Colonic mucosa (tissue), 4 donors: ENCODE measurements around the gene GSTM3. TPM values are rescaled to one million over a fixed set of nuclear protein-coding genes. Genes with fewer than 3 reads are reported as not detected.
"Not testable (repeated sequence)": the region's sequence is repeated elsewhere in the genome, so short reads cannot be mapped to it uniquely, and the experiment has no call there.

Experiments used
- DNase-seq: peaks from one replicate; pipeline ENCODE4 v3.0.0-alpha.2; 2020
- H3K27ac ChIP-seq: fragments of 200-600 bp; one replicate; pipeline ENCODE4 v1.8.0; 2021
- H3K27me3 ChIP-seq: fragments of 200-600 bp; one replicate; pipeline ENCODE4 v1.8.0; 2021
- H3K36me3 ChIP-seq: fragments of 200-600 bp; one replicate; pipeline ENCODE4 v1.8.0; 2021
- H3K4me1 ChIP-seq: fragments of 200-600 bp; one replicate; pipeline ENCODE4 v1.8.0; 2021; ENCODE audit warnings: mild to moderate bottlenecking
- H3K4me3 ChIP-seq: fragments of 200-600 bp; one replicate; pipeline ENCODE4 v1.8.0; 2021
- H3K9ac ChIP-seq, 2 donors: one replicate each; pipeline ENCODE4 v1.7.0; 2013; ENCODE audit warnings: control low read depth in 2 of 2, low read depth in 2 of 2, low read length in 2 of 2
- H3K9me3 ChIP-seq: fragments of 200-600 bp; one replicate; pipeline ENCODE4 v1.8.0; 2021
- CTCF ChIP-seq: fragments of 200-600 bp; IDR thresholded peaks from one replicate; pipeline ENCODE4 v1.8.0; 2022; ENCODE audit warnings: antibody characterized with exemption, mild to moderate bottlenecking
- intact Hi-C: fragments of 100-400 bp; cut with DNase I; formaldehyde crosslinking; loops from one replicate; pipeline ENCODE4 v1.14.1; 2022
- total RNA-seq, 2 donors: library from RNA; stranded (reverse); fragmentation: NEBNext Ultra II Directional in 1 of 2; extraction: Animal tissue kit (Norgen Biotek cat#: 25700) in 1 of 2; gene quantifications; one replicate each; pipeline ENCODE4 v1.2.1, GENCODE V29; 2021
- donor health status: healthy.
- donor health status: DM: no; HTN: no; CAD: no.
- donor health status: DM: no; HTN: no; CAD: no.

The GSTM3 gene
- total RNA-seq, 2 donors from 2014 or later = 4.9 to 24.6 TPM

DNA sequence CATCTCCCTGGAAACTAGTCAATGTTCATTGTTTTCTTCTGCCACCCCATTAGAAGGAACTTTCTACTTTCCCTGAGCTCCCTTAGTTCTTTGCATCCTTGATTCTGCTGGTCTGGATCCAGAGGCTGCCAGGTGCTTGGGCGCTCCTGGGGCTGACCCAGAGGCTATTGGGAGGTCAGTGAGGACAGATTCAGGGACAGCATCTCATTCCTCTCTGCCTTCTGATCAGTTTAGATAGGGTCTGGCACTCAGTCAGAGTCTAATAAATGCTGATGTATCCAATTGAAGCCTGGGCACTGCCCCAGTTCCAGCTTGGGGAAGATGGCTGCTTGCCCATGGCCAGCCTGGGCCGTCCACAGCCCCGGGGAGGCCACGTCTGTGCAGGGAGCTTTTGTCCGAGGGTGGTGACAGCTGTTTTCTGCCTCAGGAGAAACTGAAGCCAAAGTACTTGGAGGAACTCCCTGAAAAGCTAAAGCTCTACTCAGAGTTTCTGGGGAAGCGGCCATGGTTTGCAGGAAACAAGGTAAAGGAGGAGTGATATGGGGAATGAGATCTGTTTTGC is 50.9 kb downstream of the GSTM3 start:
- Histone ChIP-seq H3K9me3 (no peaks in the 10 kb centered on the region), H3K36me3 (no peaks in the 10 kb centered on the region), H3K27me3 (no peaks in the 10 kb centered on the region), H3K9ac (no peak overlapping the region), H3K27ac (no peak overlapping the region), H3K4me1 (no peaks in the 10 kb centered on the region), H3K4me3 (no peak overlapping the region)
- DNase-seq = no peak
- no peak for TF ChIP-seq CTCF
- intact Hi-C loops = no loop called here

GRCh38 chr1:109687641-109688499 is 53.0 kb downstream of the GSTM3 start, which contains the start of gene GSTM1:
TSS of gene GSTM1 (plus strand) at chr1:109687817. CDS start at chr1:109687874, 57 bp downstream.
- peak; percentile 25 for TF ChIP-seq CTCF
- Histone ChIP-seq H3K4me1 (no peaks in the 10 kb centered on the region), H3K36me3 (no peaks in the 10 kb centered on the region), H3K4me3 (peak within 1 kb of the TSS; percentile 48), H3K27ac (peak within 1 kb of the TSS; percentile 78), H3K9me3 (no peaks in the 10 kb centered on the region), H3K9ac (peak within 1 kb of the TSS; percentile 51 to 73), H3K27me3 (no peaks in the 10 kb centered on the region)
- no peak for DNase-seq
- intact Hi-C loops = no loop called here

- H3K36me3 ChIP-seq, H3K27me3 ChIP-seq, H3K9me3 ChIP-seq, H3K4me1 ChIP-seq, DNase-seq, intact Hi-C loops: not testable (repeated sequence)
- H3K4me3 ChIP-seq = peak overlapping the region; percentile 48
- peak overlapping the region; percentile 78 for H3K27ac ChIP-seq
- H3K9ac ChIP-seq = peak overlapping the region in 1 of 2 donors; percentile 73
Observed at GRCh38 chr1:109687109-109687508, 53.7 kb downstream of the GSTM3 start.

GRCh38 chr1:109685890-109686289 is 54.9 kb downstream of the GSTM3 start:
- DNase-seq, intact Hi-C loops, H3K27ac ChIP-seq: not testable (repeated sequence)

GRCh38 chr1:109685399-109685798 is 55.4 kb downstream of the GSTM3 start:
- H3K36me3 ChIP-seq, H3K9ac ChIP-seq, intact Hi-C loops, H3K27me3 ChIP-seq, DNase-seq, H3K27ac ChIP-seq, H3K4me1 ChIP-seq, H3K9me3 ChIP-seq, H3K4me3 ChIP-seq: not testable (repeated sequence)

More at GRCh38 chr1:109685890-109686289, 54.9 kb downstream of the GSTM3 start:
- H3K9ac ChIP-seq, H3K9me3 ChIP-seq, H3K27me3 ChIP-seq, H3K36me3 ChIP-seq, H3K4me3 ChIP-seq, H3K4me1 ChIP-seq: not testable (repeated sequence)

GRCh38 chr1:109684777-109685176 is 56.1 kb downstream of the GSTM3 start:
- H3K27ac ChIP-seq, H3K9me3 ChIP-seq, H3K9ac ChIP-seq, H3K27me3 ChIP-seq, intact Hi-C loops, H3K4me3 ChIP-seq, DNase-seq, H3K36me3 ChIP-seq, H3K4me1 ChIP-seq: not testable (repeated sequence)

Other genes with a start within 250 kb of the GSTM3 start
- gene CYB561D1, start 246.9 kb downstream of the GSTM3 start, total RNA-seq = 10 to 100 TPM in 1 of 2 donors, 1 to 10 TPM in 1; 8.1 to 12.5 TPM
- 1 to 10 TPM; 2.5 to 3.9 TPM for gene AMIGO1, start 231.3 kb downstream of the GSTM3 start, total RNA-seq
- not detected for gene GPR61, start 201.2 kb downstream of the GSTM3 start, total RNA-seq
- 1 to 10 TPM; 7.7 to 8.9 TPM for gene GNAI3, start 192.4 kb downstream of the GSTM3 start, total RNA-seq
- gene GNAT2, start 121.4 kb downstream of the GSTM3 start, total RNA-seq = under 1 TPM in 1 of 2 donors, not detected in 1; 0.32 TPM
- 10 to 100 TPM; 28.0 to 60.3 TPM for gene AMPD2, start 121.2 kb downstream of the GSTM3 start, total RNA-seq
- 10 to 100 TPM; 62.6 to 77.4 TPM for gene GSTM4, start 84.9 kb downstream of the GSTM3 start, total RNA-seq
- gene GSTM2, start 73.0 kb downstream of the GSTM3 start, total RNA-seq = 10 to 100 TPM; 18.5 to 20.7 TPM
- 10 to 100 TPM in 1 of 2 donors, not detected in 1; 46.1 TPM for gene GSTM1, start 53.2 kb downstream of the GSTM3 start, total RNA-seq
- gene GSTM5, start 28.8 kb downstream of the GSTM3 start, total RNA-seq = 1 to 10 TPM; 2.0 to 3.0 TPM
- 100 to 1,000 TPM; 283 to 290 TPM for gene EPS8L3, start 22.9 kb upstream of the GSTM3 start, total RNA-seq
- 10 to 100 TPM; 14.1 to 18.1 TPM for gene CSF1, start 169.8 kb upstream of the GSTM3 start, total RNA-seq
- 100 to 1,000 TPM; 108 to 115 TPM for gene AHCYL1, start 243.7 kb upstream of the GSTM3 start, total RNA-seq